GM23338 (cell line): Measurements from ENCODE around the gene STAT3. TPM values are rescaled to one million over a fixed set of nuclear protein-coding genes. Genes with fewer than 3 reads are reported as not detected.

Source experiments
- ATAC-seq: fragments of 200-7000 bp; cut with Tn5 transposase; 3 replicates; pipeline ENCODE4 v1.9.1; 2020
- DNase-seq: peaks from one replicate; pipeline ENCODE4 v3.0.0-alpha.2; 2015; ENCODE audit warnings: low spot score
- H2AFZ ChIP-seq: fragments of 200-600 bp; sonication (generic); 2 replicates; pipeline ENCODE4 v1.8.0; 2016; ENCODE audit warnings: antibody characterized with exemption, mild to moderate bottlenecking, moderate library complexity
- H3F3A ChIP-seq: fragments of 200-600 bp; sonication (generic); replicated peaks from 2 replicates; pipeline ENCODE4 v1.8.0; 2017; ENCODE audit warnings: antibody characterized with exemption, mixed run types, low read depth
- H3K27ac ChIP-seq: fragments of 200-600 bp; sonication (generic); 2 replicates; pipeline ENCODE4 v1.6.1; 2016; ENCODE audit warnings: low read depth
- H3K27me3 ChIP-seq: fragments of 200-600 bp; sonication (generic); 2 replicates; pipeline ENCODE4 v1.8.0; 2016; ENCODE audit warnings: mild to moderate bottlenecking, mixed run types, moderate library complexity; ENCODE audit not compliant: insufficient read depth
- H3K36me3 ChIP-seq: fragments of 200-600 bp; sonication (generic); 2 replicates; pipeline ENCODE4 v1.8.0; 2016; ENCODE audit warnings: mild to moderate bottlenecking; ENCODE audit not compliant: insufficient read depth
- H3K4me1 ChIP-seq: fragments of 200-600 bp; sonication (generic); 2 replicates; pipeline ENCODE4 v1.8.0; 2016; ENCODE audit warnings: mild to moderate bottlenecking, moderate library complexity; ENCODE audit not compliant: insufficient read depth
- H3K4me2 ChIP-seq: fragments of 200-600 bp; sonication (generic); 2 replicates; pipeline ENCODE4 v1.7.1; 2017; ENCODE audit warnings: mixed run types
- H3K4me3 ChIP-seq: fragments of 200-600 bp; sonication (generic); 2 replicates; pipeline ENCODE4 v1.6.1; 2016; ENCODE audit warnings: mixed run types
- H3K79me2 ChIP-seq: fragments of 200-600 bp; sonication (generic); replicated peaks from 2 replicates; pipeline ENCODE4 v1.8.0; 2017; ENCODE audit warnings: mild to moderate bottlenecking; ENCODE audit not compliant: insufficient read depth
- H3K9me2 ChIP-seq: fragments of 200-600 bp; sonication (generic); 2 replicates; pipeline ENCODE4 v1.8.0; 2017; ENCODE audit not compliant: insufficient read depth
- H4K20me1 ChIP-seq: fragments of 200-600 bp; sonication (generic); replicated peaks from 2 replicates; pipeline ENCODE4 v1.8.0; 2017; ENCODE audit warnings: mild to moderate bottlenecking; ENCODE audit not compliant: insufficient read depth
- H3K27ac Mint-ChIP-seq: 2 replicates; pipeline ENCODE4 v1.8.0; 2020; ENCODE audit warnings: inconsistent platforms, mild to moderate bottlenecking, moderate library complexity, mixed read lengths
- H3K27me3 Mint-ChIP-seq: 3 replicates; pipeline ENCODE4 v1.8.0; 2022; ENCODE audit warnings: low read depth, mild to moderate bottlenecking, moderate library complexity, mixed read lengths, inconsistent platforms; ENCODE audit not compliant: insufficient read depth, poor library complexity
- H3K36me3 Mint-ChIP-seq: 3 replicates; pipeline ENCODE4 v1.8.0; 2021; ENCODE audit warnings: low read depth, mild to moderate bottlenecking, inconsistent platforms, moderate library complexity, mixed read lengths
- H3K4me1 Mint-ChIP-seq: 3 replicates; pipeline ENCODE4 v1.8.0; 2020; ENCODE audit warnings: mild to moderate bottlenecking, inconsistent platforms, mixed read lengths
- H3K4me3 Mint-ChIP-seq: 3 replicates; pipeline ENCODE4 v1.8.0; 2021; ENCODE audit warnings: moderate library complexity, mild to moderate bottlenecking, inconsistent platforms, mixed read lengths
- H3K9me3 Mint-ChIP-seq: 3 replicates; pipeline ENCODE4 v1.8.0; 2020; ENCODE audit warnings: moderate library complexity, mild to moderate bottlenecking, inconsistent platforms, mixed read lengths
- CREB1 ChIP-seq: fragments of 250-450 bp; sonication (Bioruptor Pico); IDR thresholded peaks from 2 replicates; pipeline ENCODE4 v1.5.0; 2020; ENCODE audit warnings: low read depth, mild to moderate bottlenecking, moderate library complexity
- CTCF ChIP-seq, 2 experiments: fragments of 200-600 bp in 1 of 2; sonication (generic) in 1 of 2; conservative IDR thresholded peaks; 2 replicates each; pipeline versions ENCODE4 v1.5.1 to v1.6.1; 2016 to 2017; ENCODE audit warnings: antibody characterized with exemption in 2 of 2, low read depth in 2 of 2, mild to moderate bottlenecking in 2 of 2, moderate library complexity in 1 of 2
- ETS1 ChIP-seq: IDR thresholded peaks from 2 replicates; pipeline ENCODE4 v1.6.1; 2016; ENCODE audit warnings: antibody characterized with exemption
- EZH2 ChIP-seq: fragments of 200-600 bp; sonication (generic); IDR thresholded peaks from one replicate; pipeline ENCODE4 v1.8.0; 2017; ENCODE audit warnings: antibody characterized with exemption, mild to moderate bottlenecking, low read depth; ENCODE audit not compliant: unreplicated experiment
- EZH2phosphoT487 ChIP-seq: fragments of 200-600 bp; sonication (generic); IDR thresholded peaks from one replicate; pipeline ENCODE4 v1.8.1; 2018; ENCODE audit warnings: antibody characterized with exemption; ENCODE audit not compliant: unreplicated experiment
- JUNB ChIP-seq: IDR thresholded peaks from one replicate; pipeline ENCODE4 v1.6.1; 2016; ENCODE audit warnings: antibody characterized with exemption; ENCODE audit not compliant: unreplicated experiment
- NANOG ChIP-seq: IDR thresholded peaks from 2 replicates; pipeline ENCODE4 v1.6.1; 2016; ENCODE audit warnings: antibody characterized with exemption, borderline replicate concordance
- POLR2AphosphoS5 ChIP-seq: IDR thresholded peaks from 2 replicates; pipeline ENCODE4 v1.6.1; 2016; ENCODE audit warnings: antibody characterized with exemption, low read depth
- REST ChIP-seq: IDR thresholded peaks from one replicate; pipeline ENCODE4 v1.6.1; 2018; ENCODE audit warnings: antibody characterized with exemption; ENCODE audit not compliant: unreplicated experiment
- STAT1 ChIP-seq: IDR thresholded peaks from one replicate; pipeline ENCODE4 v1.6.1; 2016; ENCODE audit warnings: antibody characterized with exemption; ENCODE audit not compliant: unreplicated experiment
- ZNF114 ChIP-seq: fragments of 250-450 bp; sonication (Bioruptor Pico); IDR thresholded peaks from 2 replicates; pipeline ENCODE4 v1.5.0; 2020; ENCODE audit warnings: mild to moderate bottlenecking, moderate library complexity
- ZNF331 ChIP-seq: fragments of 250-450 bp; sonication (Bioruptor Pico); IDR thresholded peaks from 2 replicates; pipeline ENCODE4 v1.5.0; 2020; ENCODE audit warnings: low read depth, mild to moderate bottlenecking, moderate library complexity
- polyA plus RNA-seq: library from polyadenylated mRNA; unstranded; fragments of >200 nt; fragmentation: Nextera tagmentation; extraction: Ambion mirVana; gene quantifications from 2 replicates; pipeline ENCODE4 v1.2.1, GENCODE V29; 2016
- total RNA-seq: library from RNA; depleted of rRNA; stranded (reverse); fragments of >200 nt; shearing (Covaris generic); gene quantifications from 2 replicates; pipeline ENCODE4 v1.2.3, GENCODE V29; 2014

The STAT3 gene
- total and polyA plus RNA-seq, 2 experiments from 2014 or later, result 49.5 to 78.0 TPM

- peaks cover 5% of the 10 kb centered on the region; the same call in 1 of the 2 replicates for H4K20me1 ChIP-seq
- no peak overlapping the region for H2AFZ ChIP-seq
- H3F3A ChIP-seq, result 0 out of 2 replicates have a peak, but pooled peaks cover 4% of the 10 kb centered on the region
- Mint-ChIP-seq H3K4me1 (peaks cover 42% of the 10 kb centered on the region), H3K27ac (no peak overlapping the region), H3K9me3 (no peaks in the 10 kb centered on the region), H3K36me3 (no peaks in the 10 kb centered on the region), H3K27me3 (peaks cover 3% of the 10 kb centered on the region), H3K4me3 (no peak overlapping the region)
- no peak overlapping the region for H3K4me3 ChIP-seq
- DNase-seq (no peak), ATAC-seq (no peak)
- H3K27ac ChIP-seq, result no peak overlapping the region
- H3K27me3 ChIP-seq, result 0 out of 2 replicates have a peak, but pooled peaks cover under 1% of the 10 kb centered on the region
- peak overlapping the region; percentile 98 for H3K4me2 ChIP-seq
- H3K4me1 ChIP-seq, result peaks cover 46% of the 10 kb centered on the region
- H3K9me2 ChIP-seq, result no peaks in the 10 kb centered on the region
- no peak for TF ChIP-seq NANOG
- no peak for TF ChIP-seq STAT1
- TF ChIP-seq CTCF (conservative IDR thresholded peaks at IDR 0.05; ENCODE audit: low read depth in 2 of 2), result no peak
- TF ChIP-seq POLR2AphosphoS5, result no peak
- TF ChIP-seq ZNF114 (CRISPR knock-in tag), result no peak
- TF ChIP-seq ETS1, result no peak
- TF ChIP-seq JUNB, result no peak
- no peaks in the 10 kb centered on the region for H3K36me3 ChIP-seq
- peaks cover 86% of the 10 kb centered on the region for H3K79me2 ChIP-seq
These were observed 116.5 kb downstream of the STAT3 start for GRCh38 chr17:42271779-42272035.

GRCh38 chr17:42271006-42271778 is 117.0 kb downstream of the STAT3 start:
- H3K4me1 ChIP-seq, result peaks cover 46% of the 10 kb centered on the region
- H2AFZ ChIP-seq, result no peak overlapping the region
- no peak overlapping the region for H3K4me3 ChIP-seq
- H3K36me3 ChIP-seq, result no peaks in the 10 kb centered on the region
- no peaks in the 10 kb centered on the region for H3K9me2 ChIP-seq
- H3F3A ChIP-seq, result 0 out of 2 replicates have a peak, but pooled peaks cover 4% of the 10 kb centered on the region
- H4K20me1 ChIP-seq, result peaks cover 5% of the 10 kb centered on the region; the same call in 1 of the 2 replicates
- H3K27me3 ChIP-seq, result no peaks in the 10 kb centered on the region
- no peak overlapping the region for H3K4me3 Mint-ChIP-seq
- H3K27ac ChIP-seq, result no peak overlapping the region
- H3K4me1 Mint-ChIP-seq, result peaks cover 45% of the 10 kb centered on the region
- no peak for ATAC-seq
- DNase-seq, result no peak
- H3K79me2 ChIP-seq, result peaks cover 92% of the 10 kb centered on the region
- no peaks in the 10 kb centered on the region for H3K36me3 Mint-ChIP-seq
- H3K9me3 Mint-ChIP-seq, result no peaks in the 10 kb centered on the region
- H3K27me3 Mint-ChIP-seq, result peaks cover 3% of the 10 kb centered on the region
- H3K4me2 ChIP-seq, result peak overlapping the region; percentile 98; the same call in 1 of the 2 replicates
- H3K27ac Mint-ChIP-seq, result no peak overlapping the region
- TF ChIP-seq EZH2, result no peak
- no peak for TF ChIP-seq REST
- no peak for TF ChIP-seq POLR2AphosphoS5
- TF ChIP-seq CREB1, result no peak
- TF ChIP-seq JUNB, result no peak
- no peak for TF ChIP-seq ZNF331 (CRISPR knock-in tag)
- TF ChIP-seq STAT1, result no peak
- no peak for TF ChIP-seq ZNF114 (CRISPR knock-in tag)
- TF ChIP-seq NANOG, result no peak
- TF ChIP-seq ETS1, result no peak
- no peak for TF ChIP-seq EZH2phosphoT487
- TF ChIP-seq CTCF (conservative IDR thresholded peaks at IDR 0.05; ENCODE audit: low read depth in 2 of 2), result no peak
